Breast epithelium (tissue), 3 donors: ENCODE results near the gene HOXB4.

ENCODE experiments used
- POLR2A ChIP-seq: fragments of 450-650 bp; IDR thresholded peaks from one replicate; pipeline ENCODE4 v1.6.1; 2016; ENCODE audit warnings: antibody characterized with exemption, mild to moderate bottlenecking, moderate library complexity
- TF ChIP-seq, protein P1 (sequence below), 3 donors: fragments of 450-650 bp; IDR thresholded peaks; one replicate each; pipeline ENCODE4 v1.5.1; 2016 to 2017; ENCODE audit warnings: antibody characterized with exemption in 3 of 3, mild to moderate bottlenecking in 3 of 3, moderate library complexity in 3 of 3

DNA sequence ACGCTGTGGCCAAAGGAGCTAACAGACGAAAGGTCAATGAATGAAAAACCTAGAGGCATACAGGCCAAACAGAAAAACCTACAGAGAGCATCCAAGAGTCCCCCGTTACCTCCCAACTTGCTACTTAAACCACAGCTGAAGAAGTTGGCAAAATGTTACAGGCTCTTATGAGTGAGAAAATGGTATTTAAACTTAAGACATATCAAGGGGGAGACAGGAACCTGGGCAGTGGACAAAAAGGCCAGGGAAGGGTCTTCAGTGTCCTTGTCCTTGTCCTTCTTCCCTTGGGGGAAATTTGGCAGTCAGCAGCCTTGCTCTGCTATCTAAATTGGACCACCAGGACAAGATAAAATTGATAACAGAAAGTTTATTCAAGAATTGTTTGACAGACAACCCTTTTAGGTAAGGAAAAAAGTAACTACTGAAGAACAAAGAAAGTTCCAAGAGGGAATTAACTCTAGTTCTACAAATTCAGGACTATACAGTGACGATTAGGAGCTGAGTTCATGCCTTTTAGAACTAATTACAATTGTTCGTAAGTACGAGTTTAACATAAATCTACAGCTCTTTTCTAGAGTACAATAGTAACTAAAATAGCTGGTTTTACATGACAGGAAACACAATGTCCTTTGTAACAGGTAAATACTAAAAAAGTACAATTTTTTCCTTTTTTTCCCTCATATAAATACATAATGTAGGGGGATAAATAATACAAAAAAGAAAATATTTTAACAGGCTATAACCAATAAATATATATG lies 29.4 kb downstream of the HOXB4 start:
- TF ChIP-seq, protein P1, sequence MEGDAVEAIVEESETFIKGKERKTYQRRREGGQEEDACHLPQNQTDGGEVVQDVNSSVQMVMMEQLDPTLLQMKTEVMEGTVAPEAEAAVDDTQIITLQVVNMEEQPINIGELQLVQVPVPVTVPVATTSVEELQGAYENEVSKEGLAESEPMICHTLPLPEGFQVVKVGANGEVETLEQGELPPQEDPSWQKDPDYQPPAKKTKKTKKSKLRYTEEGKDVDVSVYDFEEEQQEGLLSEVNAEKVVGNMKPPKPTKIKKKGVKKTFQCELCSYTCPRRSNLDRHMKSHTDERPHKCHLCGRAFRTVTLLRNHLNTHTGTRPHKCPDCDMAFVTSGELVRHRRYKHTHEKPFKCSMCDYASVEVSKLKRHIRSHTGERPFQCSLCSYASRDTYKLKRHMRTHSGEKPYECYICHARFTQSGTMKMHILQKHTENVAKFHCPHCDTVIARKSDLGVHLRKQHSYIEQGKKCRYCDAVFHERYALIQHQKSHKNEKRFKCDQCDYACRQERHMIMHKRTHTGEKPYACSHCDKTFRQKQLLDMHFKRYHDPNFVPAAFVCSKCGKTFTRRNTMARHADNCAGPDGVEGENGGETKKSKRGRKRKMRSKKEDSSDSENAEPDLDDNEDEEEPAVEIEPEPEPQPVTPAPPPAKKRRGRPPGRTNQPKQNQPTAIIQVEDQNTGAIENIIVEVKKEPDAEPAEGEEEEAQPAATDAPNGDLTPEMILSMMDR (IDR thresholded peaks at IDR 0.05): no peak
- no peak for TF ChIP-seq POLR2A
